ENCODE results near the gene BOD1L2. TPM values are rescaled to one million over a fixed set of nuclear protein-coding genes. Genes with fewer than 3 reads are reported as not detected.
A peak's percentile ranks its signal among the peaks of the same experiment; 100 is the strongest.

The BOD1L2 gene
- total and polyA plus RNA-seq, 2 of the 13 experiments (the other 11 are each of a cell fraction or from before 2014, with no cell fraction given): not detected

DNA sequence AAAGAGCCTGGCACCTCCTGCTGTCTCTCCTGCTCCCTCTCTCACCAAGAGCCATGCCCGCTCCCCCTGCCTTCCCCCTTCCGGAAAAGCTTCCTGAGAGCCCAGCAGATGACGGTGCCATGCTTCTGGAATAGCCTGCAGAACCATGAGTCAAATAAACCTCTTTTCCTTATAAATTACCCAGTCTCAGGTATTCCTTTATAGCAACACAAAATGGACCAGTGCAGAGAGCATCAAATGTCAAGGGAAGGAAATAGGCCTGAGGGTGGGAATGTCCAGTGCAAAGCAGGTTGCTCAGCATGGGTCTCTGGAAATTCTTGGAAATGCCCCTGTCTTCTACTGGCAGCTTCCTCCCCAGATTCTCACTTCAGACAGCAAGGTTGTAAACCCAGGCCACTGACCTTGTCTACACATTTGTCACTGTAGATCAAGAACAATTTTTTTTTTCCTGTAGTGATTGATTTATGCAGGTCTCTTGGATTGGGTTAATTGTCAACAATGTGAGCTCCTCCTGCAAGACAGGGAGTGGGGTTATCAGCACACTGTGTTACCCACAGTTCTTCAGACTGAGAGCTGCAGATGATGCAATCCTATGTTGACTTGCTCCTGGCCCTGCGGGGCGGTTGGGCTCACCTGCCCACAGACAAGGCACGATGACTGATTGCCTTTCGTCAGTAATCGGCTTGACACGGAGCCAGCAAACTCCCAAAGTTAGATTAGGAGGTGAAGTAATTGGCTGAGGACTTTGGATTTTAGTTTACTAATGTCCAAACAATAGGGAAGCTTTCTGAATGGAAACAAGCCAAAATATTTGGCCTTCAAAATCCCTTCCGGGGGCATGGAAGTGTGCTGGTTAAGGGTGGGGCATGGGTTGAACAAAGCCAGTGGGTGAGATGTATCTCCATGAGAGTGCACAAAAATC lies 5.4 kb upstream of the BOD1L2 start (continued):
- TF ChIP-seq, protein P1, sequence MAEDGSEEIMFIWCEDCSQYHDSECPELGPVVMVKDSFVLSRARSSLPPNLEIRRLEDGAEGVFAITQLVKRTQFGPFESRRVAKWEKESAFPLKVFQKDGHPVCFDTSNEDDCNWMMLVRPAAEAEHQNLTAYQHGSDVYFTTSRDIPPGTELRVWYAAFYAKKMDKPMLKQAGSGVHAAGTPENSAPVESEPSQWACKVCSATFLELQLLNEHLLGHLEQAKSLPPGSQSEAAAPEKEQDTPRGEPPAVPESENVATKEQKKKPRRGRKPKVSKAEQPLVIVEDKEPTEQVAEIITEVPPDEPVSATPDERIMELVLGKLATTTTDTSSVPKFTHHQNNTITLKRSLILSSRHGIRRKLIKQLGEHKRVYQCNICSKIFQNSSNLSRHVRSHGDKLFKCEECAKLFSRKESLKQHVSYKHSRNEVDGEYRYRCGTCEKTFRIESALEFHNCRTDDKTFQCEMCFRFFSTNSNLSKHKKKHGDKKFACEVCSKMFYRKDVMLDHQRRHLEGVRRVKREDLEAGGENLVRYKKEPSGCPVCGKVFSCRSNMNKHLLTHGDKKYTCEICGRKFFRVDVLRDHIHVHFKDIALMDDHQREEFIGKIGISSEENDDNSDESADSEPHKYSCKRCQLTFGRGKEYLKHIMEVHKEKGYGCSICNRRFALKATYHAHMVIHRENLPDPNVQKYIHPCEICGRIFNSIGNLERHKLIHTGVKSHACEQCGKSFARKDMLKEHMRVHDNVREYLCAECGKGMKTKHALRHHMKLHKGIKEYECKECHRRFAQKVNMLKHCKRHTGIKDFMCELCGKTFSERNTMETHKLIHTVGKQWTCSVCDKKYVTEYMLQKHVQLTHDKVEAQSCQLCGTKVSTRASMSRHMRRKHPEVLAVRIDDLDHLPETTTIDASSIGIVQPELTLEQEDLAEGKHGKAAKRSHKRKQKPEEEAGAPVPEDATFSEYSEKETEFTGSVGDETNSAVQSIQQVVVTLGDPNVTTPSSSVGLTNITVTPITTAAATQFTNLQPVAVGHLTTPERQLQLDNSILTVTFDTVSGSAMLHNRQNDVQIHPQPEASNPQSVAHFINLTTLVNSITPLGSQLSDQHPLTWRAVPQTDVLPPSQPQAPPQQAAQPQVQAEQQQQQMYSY (CRISPR knock-in tag; IDR thresholded peaks at IDR 0.05): no peak
- TF ChIP-seq IRF2 (CRISPR knock-in tag; IDR thresholded peaks at IDR 0.05) (peak; percentile 61; the same call in 1 of the 2 replicates), ATAD3A (CRISPR knock-in tag; IDR thresholded peaks at IDR 0.05) (no peak), ZNF121 (CRISPR knock-in tag; IDR thresholded peaks at IDR 0.05) (no peak), ZSCAN22 (CRISPR knock-in tag; IDR thresholded peaks at IDR 0.05) (no peak), ZNF670 (CRISPR knock-in tag; IDR thresholded peaks at IDR 0.05; ENCODE audit: borderline replicate concordance) (0 out of 2 replicates have a peak, but pooled peaks have one; percentile 53), ZNF891 (CRISPR knock-in tag; IDR thresholded peaks at IDR 0.05) (no peak; the same call in 1 of the 2 replicates), PAF1 (CRISPR knock-in tag; IDR thresholded peaks at IDR 0.05) (no peak), RFXAP (CRISPR knock-in tag; IDR thresholded peaks at IDR 0.05; ENCODE audit: borderline replicate concordance) (peak; percentile 66; the same call in 1 of the 2 replicates), RELA (CRISPR knock-in tag; IDR thresholded peaks at IDR 0.05) (no peak), MAFF (IDR thresholded peaks at IDR 0.05; ENCODE audit: low read depth, low read length) (no peak), MBNL3 (CRISPR knock-in tag; conservative IDR thresholded peaks at IDR 0.05) (no peak), ZKSCAN8 (CRISPR knock-in tag; IDR thresholded peaks at IDR 0.05; ENCODE audit: borderline replicate concordance) (peak; percentile 52; the same call in 1 of the 2 replicates), HES4 (CRISPR knock-in tag; IDR thresholded peaks at IDR 0.05; ENCODE audit: borderline replicate concordance) (no peak), ZNF674 (CRISPR knock-in tag; IDR thresholded peaks at IDR 0.05; ENCODE audit: low read depth) (no peak), ZNF205 (CRISPR knock-in tag; IDR thresholded peaks at IDR 0.05) (no peak), HOXA7 (CRISPR knock-in tag; IDR thresholded peaks at IDR 0.05) (no peak), TEAD3 (CRISPR knock-in tag; optimal IDR thresholded peaks at IDR 0.05; ENCODE audit: borderline replicate concordance) (peak; percentile 41), SKI (IDR thresholded peaks at IDR 0.05; ENCODE audit: partially characterized antibody) (peak; percentile 73)
- TF ChIP-seq, protein P2, sequence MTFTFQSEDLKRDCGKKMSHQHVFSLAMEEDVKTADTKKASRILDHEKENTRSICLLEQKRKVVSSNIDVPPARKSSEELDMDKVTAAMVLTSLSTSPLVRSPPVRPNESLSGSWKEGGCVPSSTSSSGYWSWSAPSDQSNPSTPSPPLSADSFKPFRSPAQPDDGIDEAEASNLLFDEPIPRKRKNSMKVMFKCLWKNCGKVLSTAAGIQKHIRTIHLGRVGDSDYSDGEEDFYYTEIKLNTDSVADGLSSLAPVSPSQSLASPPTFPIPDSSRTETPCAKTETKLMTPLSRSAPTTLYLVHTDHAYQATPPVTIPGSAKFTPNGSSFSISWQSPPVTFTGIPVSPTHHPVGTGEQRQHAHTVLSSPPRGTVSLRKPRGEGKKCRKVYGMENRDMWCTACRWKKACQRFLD (CRISPR knock-in tag; IDR thresholded peaks at IDR 0.05; ENCODE audit: borderline replicate concordance): no peak
- TF ChIP-seq, protein P3, sequence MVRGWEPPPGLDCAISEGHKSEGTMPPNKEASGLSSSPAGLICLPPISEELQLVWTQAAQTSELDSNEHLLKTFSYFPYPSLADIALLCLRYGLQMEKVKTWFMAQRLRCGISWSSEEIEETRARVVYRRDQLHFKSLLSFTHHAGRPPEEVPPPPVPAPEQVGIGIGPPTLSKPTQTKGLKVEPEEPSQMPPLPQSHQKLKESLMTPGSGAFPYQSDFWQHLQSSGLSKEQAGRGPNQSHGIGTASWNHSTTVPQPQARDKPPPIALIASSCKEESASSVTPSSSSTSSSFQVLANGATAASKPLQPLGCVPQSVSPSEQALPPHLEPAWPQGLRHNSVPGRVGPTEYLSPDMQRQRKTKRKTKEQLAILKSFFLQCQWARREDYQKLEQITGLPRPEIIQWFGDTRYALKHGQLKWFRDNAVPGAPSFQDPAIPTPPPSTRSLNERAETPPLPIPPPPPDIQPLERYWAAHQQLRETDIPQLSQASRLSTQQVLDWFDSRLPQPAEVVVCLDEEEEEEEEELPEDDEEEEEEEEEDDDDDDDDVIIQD (CRISPR knock-in tag; IDR thresholded peaks at IDR 0.05; ENCODE audit: low read depth): peak; percentile 74; the same call in 1 of the 2 replicates
- TF ChIP-seq, protein P4, sequence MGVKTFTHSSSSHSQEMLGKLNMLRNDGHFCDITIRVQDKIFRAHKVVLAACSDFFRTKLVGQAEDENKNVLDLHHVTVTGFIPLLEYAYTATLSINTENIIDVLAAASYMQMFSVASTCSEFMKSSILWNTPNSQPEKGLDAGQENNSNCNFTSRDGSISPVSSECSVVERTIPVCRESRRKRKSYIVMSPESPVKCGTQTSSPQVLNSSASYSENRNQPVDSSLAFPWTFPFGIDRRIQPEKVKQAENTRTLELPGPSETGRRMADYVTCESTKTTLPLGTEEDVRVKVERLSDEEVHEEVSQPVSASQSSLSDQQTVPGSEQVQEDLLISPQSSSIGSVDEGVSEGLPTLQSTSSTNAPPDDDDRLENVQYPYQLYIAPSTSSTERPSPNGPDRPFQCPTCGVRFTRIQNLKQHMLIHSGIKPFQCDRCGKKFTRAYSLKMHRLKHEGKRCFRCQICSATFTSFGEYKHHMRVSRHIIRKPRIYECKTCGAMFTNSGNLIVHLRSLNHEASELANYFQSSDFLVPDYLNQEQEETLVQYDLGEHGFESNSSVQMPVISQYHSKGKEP (CRISPR knock-in tag; IDR thresholded peaks at IDR 0.05): no peak
